Measurements from ENCODE around the gene ZNF44. TPM values are rescaled to one million over a fixed set of nuclear protein-coding genes. Genes with fewer than 3 reads are reported as not detected.

ZNF44 gene
- total RNA-seq, 4 donors from 2014 or later = 8.8 to 9.7 (median 9.4) TPM

- no peak for TF ChIP-seq POLR2A (IDR thresholded peaks at IDR 0.05; ENCODE audit: low read depth)
- TF ChIP-seq, protein P1, sequence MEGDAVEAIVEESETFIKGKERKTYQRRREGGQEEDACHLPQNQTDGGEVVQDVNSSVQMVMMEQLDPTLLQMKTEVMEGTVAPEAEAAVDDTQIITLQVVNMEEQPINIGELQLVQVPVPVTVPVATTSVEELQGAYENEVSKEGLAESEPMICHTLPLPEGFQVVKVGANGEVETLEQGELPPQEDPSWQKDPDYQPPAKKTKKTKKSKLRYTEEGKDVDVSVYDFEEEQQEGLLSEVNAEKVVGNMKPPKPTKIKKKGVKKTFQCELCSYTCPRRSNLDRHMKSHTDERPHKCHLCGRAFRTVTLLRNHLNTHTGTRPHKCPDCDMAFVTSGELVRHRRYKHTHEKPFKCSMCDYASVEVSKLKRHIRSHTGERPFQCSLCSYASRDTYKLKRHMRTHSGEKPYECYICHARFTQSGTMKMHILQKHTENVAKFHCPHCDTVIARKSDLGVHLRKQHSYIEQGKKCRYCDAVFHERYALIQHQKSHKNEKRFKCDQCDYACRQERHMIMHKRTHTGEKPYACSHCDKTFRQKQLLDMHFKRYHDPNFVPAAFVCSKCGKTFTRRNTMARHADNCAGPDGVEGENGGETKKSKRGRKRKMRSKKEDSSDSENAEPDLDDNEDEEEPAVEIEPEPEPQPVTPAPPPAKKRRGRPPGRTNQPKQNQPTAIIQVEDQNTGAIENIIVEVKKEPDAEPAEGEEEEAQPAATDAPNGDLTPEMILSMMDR (IDR thresholded peaks at IDR 0.05) = no peak
- peak; percentile 68 to 72 for TF ChIP-seq POLR2AphosphoS5 (IDR thresholded peaks at IDR 0.05)
- no peak for TF ChIP-seq EP300 (IDR thresholded peaks at IDR 0.05)
- WGBS = 0% methylated on average over 11 of the region's 18 CpGs
- Histone ChIP-seq H3K27me3 (no peaks in the 10 kb centered on the region), H3K36me3 (no peaks in the 10 kb centered on the region), H3K27ac (replicated peaks in 1 of 4) (peak overlapping the region; percentile 90 to 98 (median 94)), H3K4me1 (peaks cover 32 to 58% (median 47%) of the 10 kb centered on the region in 4 donors), H3K4me3 (peak overlapping the region; percentile 84 to 96 (median 92)), H3K9me3 (no peaks in the 10 kb centered on the region)
- intact Hi-C loops (cut with DNase I) = loop anchor here (2.0 to 5.0 kb wide), 2 partner anchors 39 to 198 kb away; partner anchors contain the start of gene ZNF563
- no peak for DNase-seq (ENCODE audit: extremely low spot score)
Observed at GRCh38 chr19:12293777-12294248, 870 bp downstream of the ZNF44 start.

DNA sequence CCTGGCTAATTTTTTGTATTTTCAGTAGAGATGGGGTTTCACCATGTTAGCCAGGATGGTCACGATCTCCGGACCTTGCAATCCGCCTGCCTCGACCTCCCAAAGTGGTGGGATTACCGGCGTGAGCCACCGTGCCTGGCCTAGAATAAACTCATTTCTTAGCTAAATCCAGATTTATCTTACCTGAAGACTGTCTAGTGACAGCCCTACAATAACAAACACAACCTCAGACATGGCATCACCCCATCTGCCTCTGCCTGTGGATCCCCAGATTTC, 5.0 kb downstream of the ZNF44 start:
- Histone ChIP-seq H3K4me1 (peaks cover 34 to 63% (median 46%) of the 10 kb centered on the region in 4 donors), H3K27me3 (no peaks in the 10 kb centered on the region), H3K4me3 (no peak overlapping the region), H3K9me3 (no peaks in the 10 kb centered on the region), H3K27ac (replicated peaks in 1 of 4) (peak overlapping the region; percentile 11 to 50 (median 34)), H3K36me3 (peaks cover 0 to 3% (median under 1%) of the 10 kb centered on the region in 4 donors)
- 95% methylated on average over 7 of the region's 7 CpGs for WGBS
- intact Hi-C loops (cut with DNase I) = loop anchor here (5.0 kb wide), 1 partner anchor 203 kb away; no protein-coding TSS in a partner anchor
- DNase-seq (ENCODE audit: extremely low spot score) = no peak
- TF ChIP-seq, protein P1 (IDR thresholded peaks at IDR 0.05) = no peak
- TF ChIP-seq POLR2A (IDR thresholded peaks at IDR 0.05; ENCODE audit: low read depth) (no peak), POLR2AphosphoS5 (IDR thresholded peaks at IDR 0.05) (no peak), EP300 (IDR thresholded peaks at IDR 0.05) (no peak)

DNA sequence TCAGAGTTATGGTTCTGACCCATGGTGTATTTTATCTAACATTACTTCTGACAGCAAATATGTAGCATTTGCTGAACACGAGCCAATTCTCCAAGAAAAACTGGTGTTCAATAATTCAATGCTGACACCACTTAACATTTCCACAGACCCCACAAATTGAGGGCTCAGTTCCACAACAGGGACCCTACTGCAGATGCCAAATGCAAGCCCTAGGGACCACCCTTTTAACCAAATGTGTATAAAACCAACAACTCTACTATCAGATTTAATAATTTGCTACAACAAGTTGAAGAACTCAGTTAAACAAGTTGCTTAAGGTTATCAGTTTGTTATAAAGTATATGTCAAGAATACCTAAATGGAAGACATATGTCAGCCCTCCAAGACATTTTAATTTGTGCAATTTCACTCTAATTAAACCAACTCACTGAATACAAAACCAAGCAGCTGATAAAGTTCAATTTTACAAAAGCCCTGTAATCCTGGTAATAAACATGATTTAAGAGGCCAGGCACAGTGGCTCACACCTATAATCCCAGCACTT, 6.7 kb downstream of the ZNF44 start:
- TF ChIP-seq POLR2AphosphoS5 (IDR thresholded peaks at IDR 0.05) = no peak
- peak overlapping the region in 1 of 4 donors; percentile 33 for H3K27ac ChIP-seq (replicated peaks in 1 of 4)
- intact Hi-C loops (cut with DNase I) = no loop called here

GRCh38 chr19:12284631-12285030, 10.1 kb downstream of the ZNF44 start:
- intact Hi-C loops (cut with DNase I) = no loop called here
- DNase-seq (ENCODE audit: extremely low spot score) = no peak
- TF ChIP-seq POLR2AphosphoS5 (IDR thresholded peaks at IDR 0.05) (no peak), EP300 (IDR thresholded peaks at IDR 0.05) (no peak), POLR2A (IDR thresholded peaks at IDR 0.05; ENCODE audit: low read depth) (no peak)
- TF ChIP-seq, protein P1 (IDR thresholded peaks at IDR 0.05) = no peak
- H3K27me3 ChIP-seq = no peaks in the 10 kb centered on the region
- peaks cover 0 to 9% (median 6%) of the 10 kb centered on the region in 4 donors for H3K36me3 ChIP-seq
- H3K9me3 ChIP-seq = no peaks in the 10 kb centered on the region
- peaks cover 10 to 23% (median 16%) of the 10 kb centered on the region in 4 donors for H3K4me1 ChIP-seq
- H3K4me3 ChIP-seq = no peak overlapping the region
- 100% methylated on average over 2 of the region's 18 CpGs for WGBS
- no peak overlapping the region for H3K27ac ChIP-seq (replicated peaks in 1 of 4)

More for the DNA sequence above, 6.7 kb downstream of the ZNF44 start:
- Histone ChIP-seq H3K4me1 (peaks cover 25 to 56% (median 39%) of the 10 kb centered on the region in 4 donors), H3K9me3 (no peaks in the 10 kb centered on the region), H3K36me3 (peaks cover 0 to 9% (median 6%) of the 10 kb centered on the region in 4 donors), H3K4me3 (no peak overlapping the region), H3K27me3 (no peaks in the 10 kb centered on the region)
- DNase-seq (ENCODE audit: extremely low spot score) = no peak
- WGBS = 74% methylated on average over 1 of the region's 1 CpG

GRCh38 chr19:12284226-12284625, 10.5 kb downstream of the ZNF44 start:
- Histone ChIP-seq H3K4me3 (no peak overlapping the region), H3K27me3 (no peaks in the 10 kb centered on the region), H3K4me1 (peaks cover 6 to 19% (median 12%) of the 10 kb centered on the region in 4 donors), H3K27ac (replicated peaks in 1 of 4) (no peak overlapping the region), H3K36me3 (peaks cover 0 to 9% (median 6%) of the 10 kb centered on the region in 4 donors), H3K9me3 (no peaks in the 10 kb centered on the region)
- 95% methylated on average over 13 of the region's 14 CpGs for WGBS
- no peak for DNase-seq (ENCODE audit: extremely low spot score)
- intact Hi-C loops (cut with DNase I) = no loop called here
- TF ChIP-seq, protein P1 (IDR thresholded peaks at IDR 0.05) = no peak
- no peak for TF ChIP-seq EP300 (IDR thresholded peaks at IDR 0.05)
- no peak for TF ChIP-seq POLR2A (IDR thresholded peaks at IDR 0.05; ENCODE audit: low read depth)
- TF ChIP-seq POLR2AphosphoS5 (IDR thresholded peaks at IDR 0.05) = no peak
